Muscle layer of colon (tissue), 2 donors: Measurements from ENCODE around the gene ZNF750.

Source experiments
- H3K27ac ChIP-seq: one replicate; pipeline ENCODE4 v1.7.0; 2013; ENCODE audit warnings: low read depth, mild to moderate bottlenecking, low read length, moderate library complexity
- H3K27me3 ChIP-seq, 2 donors: one replicate each; pipeline ENCODE4 v1.7.0; 2013; ENCODE audit warnings: low read length in 2 of 2, mild to moderate bottlenecking in 2 of 2; ENCODE audit not compliant: insufficient read depth in 2 of 2, control insufficient read depth in 1 of 2
- H3K36me3 ChIP-seq: one replicate; pipeline ENCODE4 v1.7.0; 2013; ENCODE audit warnings: mild to moderate bottlenecking, low read length; ENCODE audit not compliant: insufficient read depth
- H3K4me1 ChIP-seq: one replicate; pipeline ENCODE4 v1.7.0; 2013; ENCODE audit warnings: mild to moderate bottlenecking, low read length; ENCODE audit not compliant: insufficient read depth
- H3K4me3 ChIP-seq, 2 donors: one replicate each; pipeline ENCODE4 v1.7.0; 2013; ENCODE audit warnings: low read length in 2 of 2, low read depth in 1 of 2, mild to moderate bottlenecking in 1 of 2, moderate library complexity in 1 of 2
- H3K9ac ChIP-seq: one replicate; pipeline ENCODE4 v1.7.0; 2013; ENCODE audit warnings: low read length
- H3K9me3 ChIP-seq: one replicate; pipeline ENCODE4 v1.7.0; 2013; ENCODE audit warnings: mild to moderate bottlenecking, low read length
- donor health status: abdominal sarcoma.
- donor health status: Adenocarcinoma of cecum.

Gene ZNF750

DNA sequence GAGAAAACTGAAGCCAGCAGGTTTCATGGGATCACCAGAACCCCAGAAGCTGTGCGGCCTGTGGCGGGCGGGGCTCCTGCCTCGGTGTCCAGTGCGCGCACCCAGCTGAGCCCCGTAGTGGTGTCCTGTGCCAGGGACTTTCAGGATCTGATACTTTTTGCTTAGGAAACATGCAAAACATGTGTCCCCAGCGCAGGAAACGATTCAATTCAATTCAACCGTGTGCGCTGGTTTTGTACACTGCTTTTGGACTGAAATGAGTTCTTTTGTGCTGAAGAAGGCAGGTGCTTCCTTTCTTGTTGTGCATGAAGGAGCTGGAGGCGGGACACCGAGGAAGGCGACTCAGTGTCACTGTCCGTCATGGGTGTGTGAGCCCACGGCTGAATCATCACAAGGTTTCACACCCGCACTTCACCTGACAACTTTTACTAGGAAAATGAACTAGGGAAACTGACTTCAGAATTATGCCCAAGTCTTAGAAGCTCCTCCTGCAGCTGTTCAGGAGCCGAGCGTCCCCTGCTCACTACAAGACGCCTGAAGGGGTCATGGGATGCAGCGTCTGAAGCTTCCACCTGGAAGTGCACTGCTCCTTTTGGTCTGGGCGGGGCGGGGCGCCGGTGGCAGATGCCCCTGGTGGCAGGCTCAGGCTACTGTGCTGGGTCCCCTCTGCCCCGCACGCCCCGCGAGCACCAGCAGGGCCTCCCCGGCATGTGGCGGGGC lies 31.4 kb upstream of the ZNF750 start:
- no peaks in the 10 kb centered on the region for H3K27me3 ChIP-seq
- H3K27ac ChIP-seq: no peak overlapping the region
- H3K9me3 ChIP-seq: no peaks in the 10 kb centered on the region
- no peak overlapping the region for H3K4me3 ChIP-seq
- no peak overlapping the region for H3K9ac ChIP-seq
- peaks cover 15% of the 10 kb centered on the region for H3K36me3 ChIP-seq
- H3K4me1 ChIP-seq: peaks cover 3% of the 10 kb centered on the region

DNA sequence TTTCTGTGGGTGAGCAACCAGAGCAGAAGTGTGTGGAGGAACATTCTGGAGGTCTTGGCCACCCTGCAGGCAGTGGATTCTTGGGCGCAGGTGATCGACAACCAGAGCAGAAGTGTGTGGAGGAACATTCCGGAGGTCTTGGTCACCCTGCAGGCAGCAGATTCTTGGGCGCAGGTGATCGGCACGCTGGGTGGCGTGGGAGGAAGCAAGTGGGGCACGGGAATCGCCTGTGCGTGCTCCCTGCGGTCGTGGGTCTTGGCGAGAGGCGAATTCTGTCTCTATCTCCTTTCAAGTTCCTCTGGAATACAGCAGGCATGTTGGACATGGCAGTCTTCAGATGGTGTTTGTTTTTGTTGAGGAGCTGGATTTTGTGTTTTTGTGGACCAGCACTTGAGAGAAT lies 30.7 kb upstream of the ZNF750 start:
- H3K4me3 ChIP-seq: no peak overlapping the region
- no peaks in the 10 kb centered on the region for H3K4me1 ChIP-seq
- no peaks in the 10 kb centered on the region for H3K27me3 ChIP-seq
- H3K9me3 ChIP-seq: no peaks in the 10 kb centered on the region
- H3K27ac ChIP-seq: no peak overlapping the region
- H3K9ac ChIP-seq: no peak overlapping the region
- peaks cover 15% of the 10 kb centered on the region for H3K36me3 ChIP-seq

DNA sequence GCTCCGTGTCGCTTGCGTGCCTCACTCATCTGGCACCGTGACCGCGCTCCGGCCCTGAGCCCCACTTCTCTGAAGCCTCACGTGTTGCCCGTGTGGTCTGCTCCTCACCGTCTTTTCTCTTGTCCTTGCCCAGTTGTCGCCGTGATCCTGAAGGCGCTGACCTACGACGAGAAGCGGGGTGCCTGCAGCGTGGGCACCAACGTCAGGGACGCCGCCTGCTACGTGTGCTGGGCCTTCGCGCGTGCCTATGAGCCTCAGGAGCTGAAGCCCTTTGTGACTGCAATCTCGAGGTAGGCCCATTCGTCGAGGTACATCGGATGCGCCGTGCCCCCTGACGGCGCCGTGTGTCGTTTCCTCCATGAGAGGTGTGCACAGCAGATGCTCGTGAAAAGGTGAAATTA lies 30.3 kb upstream of the ZNF750 start:
- H3K36me3 ChIP-seq: peaks cover 15% of the 10 kb centered on the region
- no peak overlapping the region for H3K27ac ChIP-seq
- H3K4me1 ChIP-seq: no peaks in the 10 kb centered on the region
- H3K9me3 ChIP-seq: no peaks in the 10 kb centered on the region
- no peak overlapping the region for H3K9ac ChIP-seq
- no peak overlapping the region for H3K4me3 ChIP-seq
- no peaks in the 10 kb centered on the region for H3K27me3 ChIP-seq

DNA sequence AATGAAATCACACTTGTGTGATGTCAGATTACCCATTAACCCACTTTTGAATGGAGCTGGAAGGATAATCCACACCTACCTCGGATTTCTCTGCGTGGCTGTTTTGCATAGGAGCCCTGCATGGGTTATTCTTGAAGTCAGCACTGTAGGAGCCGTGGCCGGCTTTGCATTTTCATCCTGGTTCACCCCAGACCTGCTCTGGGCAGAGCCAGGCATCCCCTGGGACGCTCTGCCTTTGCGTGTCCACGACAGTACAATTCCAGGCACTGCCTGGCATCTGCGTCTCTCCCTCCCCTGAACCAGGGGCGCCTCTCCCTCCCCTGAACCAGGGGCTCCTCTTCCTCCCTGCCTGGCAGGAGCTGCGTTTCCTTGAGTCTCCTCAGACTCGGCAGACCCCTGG lies 29.7 kb upstream of the ZNF750 start:
- peaks cover 15% of the 10 kb centered on the region for H3K36me3 ChIP-seq

DNA sequence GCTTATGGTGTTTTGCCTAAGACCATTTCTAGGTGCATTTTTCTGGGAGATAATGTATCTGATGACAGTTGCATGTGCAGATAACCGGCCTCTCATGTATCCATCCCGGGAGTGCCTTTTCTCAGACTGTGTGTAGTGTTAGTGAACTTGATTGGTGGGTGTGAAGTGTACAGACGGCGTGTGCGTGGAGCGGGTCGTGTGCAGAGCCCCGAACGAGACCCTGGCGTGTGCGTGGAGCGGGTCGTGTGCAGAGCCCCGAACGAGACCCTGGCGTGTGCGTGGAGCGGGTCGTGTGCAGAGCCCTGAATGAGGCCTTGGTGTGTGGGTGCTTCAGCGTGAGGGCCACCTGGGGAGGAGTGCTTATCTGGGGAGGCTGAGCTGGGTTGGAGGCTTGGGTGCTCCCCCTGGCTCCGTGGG lies 28.9 kb upstream of the ZNF750 start:
- Histone ChIP-seq H3K36me3 (peaks cover 15% of the 10 kb centered on the region), H3K27me3 (no peaks in the 10 kb centered on the region), H3K27ac (no peak overlapping the region), H3K9me3 (no peaks in the 10 kb centered on the region), H3K9ac (no peak overlapping the region), H3K4me3 (no peak overlapping the region), H3K4me1 (peaks cover 8% of the 10 kb centered on the region)

More for the DNA sequence above, 29.7 kb upstream of the ZNF750 start:
- H3K4me1 ChIP-seq: peaks cover under 1% of the 10 kb centered on the region
- no peaks in the 10 kb centered on the region for H3K27me3 ChIP-seq
- H3K4me3 ChIP-seq: no peak overlapping the region
- no peaks in the 10 kb centered on the region for H3K9me3 ChIP-seq
- no peak overlapping the region for H3K9ac ChIP-seq
- H3K27ac ChIP-seq: no peak overlapping the region

DNA sequence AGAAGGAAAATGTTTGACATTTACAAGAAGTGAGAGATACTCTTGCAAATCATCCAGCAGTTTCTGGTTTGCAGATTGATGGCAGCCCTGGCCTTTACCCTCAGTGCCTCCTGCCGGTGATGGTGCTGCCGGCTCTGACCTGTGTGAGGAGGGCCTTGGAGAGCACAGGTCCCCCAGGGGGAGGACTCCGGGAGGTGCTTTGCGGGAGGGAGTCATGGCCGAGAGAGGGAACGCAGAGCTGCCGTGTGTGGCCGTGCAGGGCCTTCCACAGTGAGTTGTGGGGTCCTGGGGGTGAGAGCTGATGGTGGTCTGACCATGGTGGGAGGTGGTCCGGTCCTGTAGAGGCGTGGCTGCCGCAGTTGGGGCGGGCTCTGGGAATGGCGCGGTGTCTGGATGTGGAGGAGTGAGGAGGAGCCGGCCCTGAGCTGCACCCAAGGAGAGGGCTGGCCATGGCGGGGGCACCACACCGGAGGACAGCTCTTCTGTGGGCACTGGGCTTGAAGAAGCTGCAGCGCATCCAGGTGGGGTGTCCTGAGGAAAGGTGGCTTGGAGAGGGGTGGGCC lies 28.0 kb upstream of the ZNF750 start:
- Histone ChIP-seq H3K9me3 (no peaks in the 10 kb centered on the region), H3K9ac (no peak overlapping the region), H3K36me3 (peaks cover 15% of the 10 kb centered on the region), H3K4me3 (no peak overlapping the region), H3K27ac (no peak overlapping the region), H3K4me1 (peaks cover 11% of the 10 kb centered on the region), H3K27me3 (no peaks in the 10 kb centered on the region)

DNA sequence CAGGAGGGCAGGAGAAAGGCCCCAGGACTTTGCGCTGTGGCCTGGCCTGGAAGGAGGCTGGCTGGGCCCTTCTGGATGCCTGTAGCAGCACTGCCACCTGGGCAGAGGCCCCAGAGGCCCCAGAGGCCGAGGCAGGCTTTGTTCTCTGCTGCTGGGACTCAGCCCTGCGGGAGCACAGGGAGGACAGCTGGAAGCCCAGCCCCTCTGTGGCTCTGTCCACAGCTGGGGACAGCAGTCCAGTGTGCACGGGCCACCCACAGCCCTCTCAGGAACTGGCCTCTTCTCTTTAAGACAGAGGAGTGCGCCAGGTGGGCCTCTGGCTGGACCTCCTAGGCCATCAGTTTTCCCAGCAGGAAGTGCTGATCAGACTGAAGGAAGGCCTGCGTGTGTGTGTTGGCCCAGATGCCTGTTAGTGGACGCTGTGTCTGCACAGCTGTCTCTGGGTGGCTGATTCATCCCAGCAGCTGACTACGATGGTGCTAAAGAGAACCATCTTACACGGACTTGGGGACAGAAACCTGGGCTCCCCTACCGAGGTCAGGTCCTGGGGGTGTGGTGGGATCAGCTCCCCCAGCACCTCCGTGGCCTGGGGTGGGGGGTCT lies 26.9 kb upstream of the ZNF750 start:
- Histone ChIP-seq H3K27me3 (no peaks in the 10 kb centered on the region), H3K9ac (no peak overlapping the region), H3K4me1 (peaks cover 11% of the 10 kb centered on the region), H3K4me3 (no peak overlapping the region), H3K9me3 (no peaks in the 10 kb centered on the region), H3K27ac (no peak overlapping the region), H3K36me3 (peaks cover 15% of the 10 kb centered on the region)

DNA sequence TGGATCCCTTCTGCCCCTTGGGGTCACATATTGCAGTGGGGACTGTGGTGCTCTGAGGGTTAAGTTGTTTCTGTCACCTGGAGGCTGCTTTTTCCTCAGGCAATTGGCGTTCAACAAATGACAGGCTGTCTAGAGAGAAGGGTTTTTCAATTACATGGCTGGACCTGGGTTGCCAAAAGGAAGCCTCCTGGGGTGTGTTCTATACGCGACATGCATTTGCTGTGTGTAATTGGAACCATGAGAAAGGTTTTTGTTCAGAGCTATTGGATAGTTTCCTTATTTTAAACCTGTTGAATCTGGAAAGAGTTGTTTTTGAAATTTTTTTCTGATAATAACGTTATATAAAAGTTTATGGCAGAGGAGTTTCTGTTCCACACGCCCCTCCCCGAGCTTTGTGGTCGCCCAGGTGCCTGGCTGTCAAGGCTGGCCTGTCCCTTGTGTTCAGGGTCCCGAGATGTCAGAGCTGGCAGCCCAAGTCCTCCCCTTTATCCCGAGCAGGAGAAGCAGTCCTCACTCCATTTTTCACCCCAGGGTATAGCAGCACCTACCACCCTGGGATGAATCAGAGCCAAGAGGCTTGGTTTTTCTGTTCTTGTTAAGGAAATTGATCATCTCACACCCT lies 26.1 kb upstream of the ZNF750 start:
- no peak overlapping the region for H3K9ac ChIP-seq
- no peaks in the 10 kb centered on the region for H3K27me3 ChIP-seq
- H3K4me3 ChIP-seq: no peak overlapping the region
- H3K27ac ChIP-seq: no peak overlapping the region
- H3K36me3 ChIP-seq: peaks cover 9% of the 10 kb centered on the region
- H3K9me3 ChIP-seq: no peaks in the 10 kb centered on the region
- peaks cover 11% of the 10 kb centered on the region for H3K4me1 ChIP-seq

DNA sequence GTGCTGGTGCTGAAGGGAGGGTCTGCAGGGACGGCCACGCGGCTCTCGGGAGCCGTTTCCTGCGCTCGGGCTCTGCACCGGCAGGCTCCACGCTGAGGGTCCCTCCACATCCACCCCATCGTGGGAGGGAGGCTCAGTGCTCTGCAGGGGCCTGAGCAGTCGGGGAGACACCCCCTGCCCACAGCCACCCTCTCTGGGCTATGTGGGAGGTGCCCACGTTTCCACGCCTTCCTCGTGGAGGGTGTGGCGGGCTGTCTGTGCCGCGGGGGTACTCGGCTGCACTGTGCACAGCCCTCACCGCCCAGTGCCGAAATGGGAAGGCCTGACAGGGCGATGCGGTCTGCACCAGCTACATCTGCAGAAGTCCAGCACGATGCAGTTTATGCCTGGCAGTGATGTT lies 25.5 kb upstream of the ZNF750 start:
- Histone ChIP-seq H3K9ac (no peak overlapping the region), H3K27ac (no peak overlapping the region), H3K27me3 (no peaks in the 10 kb centered on the region), H3K4me3 (no peak overlapping the region), H3K9me3 (no peaks in the 10 kb centered on the region), H3K4me1 (peaks cover 11% of the 10 kb centered on the region), H3K36me3 (peaks cover 3% of the 10 kb centered on the region)

DNA sequence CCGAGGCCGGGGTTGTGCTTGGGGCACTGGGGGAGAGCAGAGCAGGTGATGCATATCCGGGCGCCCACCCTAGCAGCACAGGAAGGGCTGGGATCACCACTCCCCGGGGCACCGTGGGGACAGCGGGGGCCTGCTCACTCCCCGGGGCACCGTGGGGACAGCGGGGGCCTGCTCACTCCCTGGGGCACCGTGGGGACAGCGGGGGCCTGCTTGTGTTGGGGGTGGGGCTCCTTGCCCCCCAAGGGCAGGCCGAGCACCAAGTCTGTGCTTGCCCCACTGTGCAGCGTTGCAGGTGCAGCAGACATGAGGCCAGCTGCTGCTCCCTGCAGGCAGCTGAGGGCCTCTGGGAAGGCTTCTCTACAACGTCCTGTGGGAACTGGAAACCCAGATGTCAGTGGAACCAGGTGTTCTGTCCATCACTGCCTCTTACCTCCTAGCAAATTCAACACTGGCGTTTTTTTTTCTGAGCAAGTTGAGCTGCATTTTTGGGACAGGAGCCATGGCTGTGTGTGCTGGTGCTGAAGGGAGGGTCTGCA lies 25.0 kb upstream of the ZNF750 start:
- no peaks in the 10 kb centered on the region for H3K36me3 ChIP-seq
- H3K4me3 ChIP-seq: no peak overlapping the region
- H3K27me3 ChIP-seq: no peaks in the 10 kb centered on the region
- no peak overlapping the region for H3K27ac ChIP-seq
- H3K9me3 ChIP-seq: no peaks in the 10 kb centered on the region
- peaks cover 11% of the 10 kb centered on the region for H3K4me1 ChIP-seq
- H3K9ac ChIP-seq: no peak overlapping the region

DNA sequence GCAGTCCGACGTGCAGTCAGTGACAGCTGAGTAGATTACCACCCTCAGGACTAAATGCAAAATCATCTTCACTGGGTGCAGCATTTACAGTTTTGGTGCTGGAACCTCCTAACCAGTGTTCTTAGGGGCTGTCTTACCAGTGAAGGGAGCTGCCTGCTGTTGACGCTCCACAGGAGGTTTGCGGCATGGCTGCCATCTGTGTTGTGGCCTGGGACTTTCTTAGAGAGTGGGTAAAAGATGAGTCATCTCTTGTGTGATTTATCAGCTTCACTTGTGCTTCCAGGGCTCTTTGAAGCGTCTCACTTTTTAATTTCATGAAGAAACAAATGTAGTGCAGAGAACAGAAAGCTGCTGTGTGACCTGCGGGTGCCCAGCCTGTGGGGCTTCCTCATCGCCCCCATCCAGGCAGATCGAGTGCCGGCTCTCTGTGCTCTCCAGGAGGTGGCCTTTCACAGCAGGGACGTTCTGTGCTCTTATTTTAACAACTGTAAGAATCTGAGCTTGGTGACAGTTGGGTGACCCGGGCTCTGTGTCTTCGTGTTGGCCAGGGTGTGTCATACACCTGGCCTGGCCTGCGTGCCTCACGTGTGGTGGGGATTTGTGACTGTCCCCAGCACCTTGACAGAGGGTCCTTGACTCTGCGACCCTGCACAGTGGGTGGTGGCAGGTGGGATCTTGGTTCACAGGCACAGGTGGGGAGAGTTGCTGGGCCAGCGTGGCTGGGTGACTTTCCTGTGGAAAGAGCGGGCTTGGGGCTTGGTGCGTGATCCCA lies 24.3 kb upstream of the ZNF750 start:
- H3K4me1 ChIP-seq: peaks cover 11% of the 10 kb centered on the region
- no peak overlapping the region for H3K9ac ChIP-seq
- no peaks in the 10 kb centered on the region for H3K27me3 ChIP-seq
- no peak overlapping the region for H3K4me3 ChIP-seq
- no peak overlapping the region for H3K27ac ChIP-seq
- H3K9me3 ChIP-seq: no peaks in the 10 kb centered on the region
- H3K36me3 ChIP-seq: no peaks in the 10 kb centered on the region
